ENCODE results near the gene SLC25A42. TPM values are rescaled to one million over a fixed set of nuclear protein-coding genes. Genes with fewer than 3 reads are reported as not detected.
"Not testable (repeated sequence)": the region's sequence is repeated elsewhere in the genome, so short reads cannot be mapped to it uniquely, and the experiment has no call there.

SLC25A42 gene
- total RNA-seq, 1 experiment from 2014 or later, result 2.4 TPM

DNA sequence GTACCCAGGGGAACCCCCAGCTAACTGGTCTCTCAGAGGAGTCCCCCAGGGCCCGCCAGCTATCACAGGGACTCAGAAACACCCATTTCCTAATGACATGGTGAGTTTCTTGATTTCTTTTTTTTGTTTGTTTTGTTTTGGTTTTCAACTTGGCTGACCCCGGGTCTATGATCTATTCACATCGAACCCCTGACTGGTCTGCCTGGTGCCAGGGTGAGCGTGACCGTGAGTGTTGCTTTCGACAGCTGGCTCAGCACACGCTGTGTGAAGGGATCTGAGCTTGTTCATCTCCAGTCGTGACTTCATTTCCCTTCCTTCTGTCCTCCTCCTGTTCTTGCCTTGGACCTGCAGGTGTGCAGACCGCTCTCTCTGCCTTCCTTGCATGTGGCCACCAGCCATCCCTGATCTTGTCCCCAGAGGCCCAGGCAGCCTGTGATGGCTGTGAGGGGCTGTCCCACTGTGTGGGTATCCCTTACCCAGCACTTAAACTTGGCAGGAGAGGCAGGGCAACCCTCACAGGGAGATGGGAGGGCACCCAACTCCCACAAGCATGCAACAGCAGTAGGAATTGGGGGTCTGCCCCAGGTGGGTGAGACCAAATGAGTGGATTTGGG is 48.3 kb downstream of the SLC25A42 start:
- no peak for DNase-seq (ENCODE audit: low read depth, low spot score)
- in situ Hi-C loops (cut with HindIII; ENCODE audit: low pct_unique_long_range_greater_than_20kb, low sequenced_read_pairs), result no loop called here

GRCh38 chr19:19113040-19113626 is 49.3 kb downstream of the SLC25A42 start:
- DNase-seq (ENCODE audit: low read depth, low spot score), result peak; percentile 44
- in situ Hi-C loops (cut with HindIII; ENCODE audit: low pct_unique_long_range_greater_than_20kb, low sequenced_read_pairs), result no loop called here

DNA sequence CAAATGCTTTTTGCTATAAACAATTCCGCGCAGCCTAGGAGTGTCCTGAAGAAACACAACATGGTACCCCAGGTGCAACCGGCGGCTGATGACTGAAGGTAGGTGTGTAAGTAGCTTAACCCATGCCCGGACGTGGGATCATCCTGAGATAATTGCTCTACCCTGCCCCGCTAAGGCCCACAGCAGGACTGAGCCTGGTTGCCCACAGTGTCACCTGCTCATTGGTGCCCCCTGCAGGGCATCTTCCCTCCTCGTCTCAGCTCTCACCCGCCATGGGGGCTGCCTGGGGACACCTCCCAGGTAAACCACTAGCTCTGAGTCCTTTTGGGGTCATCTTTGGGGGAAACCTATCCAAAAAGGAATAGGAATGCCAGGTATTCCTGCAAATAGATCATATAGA is 52.2 kb downstream of the SLC25A42 start:
- in situ Hi-C loops (cut with HindIII; ENCODE audit: low pct_unique_long_range_greater_than_20kb, low sequenced_read_pairs), result no loop called here
- DNase-seq (ENCODE audit: low read depth, low spot score), result peak; percentile 64

DNA sequence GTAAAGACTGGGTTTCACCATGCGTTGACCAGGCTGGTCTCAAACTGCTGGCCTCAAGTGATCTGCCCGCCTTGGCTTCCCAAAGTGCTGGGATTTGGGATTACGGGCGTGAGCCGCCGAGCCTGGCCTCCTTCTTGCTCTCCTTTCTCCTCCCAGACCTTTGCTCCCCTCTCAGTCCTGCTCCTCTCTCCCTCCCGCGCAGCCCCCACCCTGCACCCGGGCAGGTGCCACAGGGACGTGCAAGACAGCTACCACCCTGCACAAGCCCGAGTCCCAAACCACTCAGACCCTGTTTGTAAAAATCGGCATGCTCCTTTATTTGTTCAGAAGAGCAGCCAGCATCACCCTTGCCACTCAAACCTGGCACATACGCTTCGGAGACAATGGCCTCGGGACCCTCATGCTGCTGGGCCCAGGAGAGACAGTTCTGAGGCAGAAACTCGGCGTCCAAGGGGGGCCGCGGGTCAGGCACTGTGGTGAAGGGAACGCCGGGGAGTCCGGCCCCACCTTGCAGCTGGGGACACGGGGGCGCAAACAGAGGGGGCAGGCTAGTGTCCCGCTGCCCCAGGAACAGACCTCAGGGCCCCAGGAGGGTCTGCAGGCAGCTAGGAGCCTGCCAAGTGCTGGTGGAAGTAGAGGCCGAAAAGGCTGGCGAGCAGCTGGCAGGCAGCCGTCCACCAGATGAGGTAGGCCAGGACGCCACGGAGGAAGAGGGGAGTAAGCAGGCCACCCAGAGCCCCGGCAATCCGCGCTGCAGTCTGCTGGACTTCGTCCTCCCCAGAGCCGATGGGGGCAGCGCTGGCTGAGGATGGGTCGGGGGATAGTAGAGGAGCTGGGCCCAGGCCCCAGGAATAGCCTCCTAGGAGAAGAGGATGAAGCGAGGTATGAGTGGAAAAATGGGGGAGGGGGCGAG is 55.8 kb downstream of the SLC25A42 start:
- in situ Hi-C loops (cut with HindIII; ENCODE audit: low pct_unique_long_range_greater_than_20kb, low sequenced_read_pairs), result no loop called here

GRCh38 chr19:19120308-19121231 is 56.8 kb downstream of the SLC25A42 start:
- DNase-seq (ENCODE audit: low read depth, low spot score), result peak; percentile 54
- in situ Hi-C loops (cut with HindIII; ENCODE audit: low pct_unique_long_range_greater_than_20kb, low sequenced_read_pairs), result no loop called here

More for the DNA sequence above, 55.8 kb downstream of the SLC25A42 start:
- DNase-seq (ENCODE audit: low read depth, low spot score), result no peak

DNA sequence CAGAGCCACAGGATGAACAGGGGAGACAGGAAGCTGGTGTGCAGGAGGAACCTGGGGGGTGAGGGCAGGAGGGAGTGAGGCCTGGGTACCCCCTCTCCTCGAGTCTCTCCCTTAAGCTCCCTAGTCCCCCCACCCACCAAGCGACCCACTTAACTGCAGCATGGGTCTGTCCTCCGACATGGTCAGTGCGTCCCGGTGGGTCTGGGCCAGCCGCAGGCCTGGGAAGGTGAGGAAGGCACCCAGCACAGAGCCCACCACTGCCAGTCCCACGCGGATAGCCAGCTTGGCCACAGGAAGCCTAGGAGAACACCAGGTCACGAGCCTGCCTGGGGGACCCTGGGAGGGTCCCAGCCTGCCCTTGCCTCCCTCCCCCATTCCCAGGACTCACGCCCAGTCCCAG is 57.6 kb downstream of the SLC25A42 start:
- in situ Hi-C loops (cut with HindIII; ENCODE audit: low pct_unique_long_range_greater_than_20kb, low sequenced_read_pairs), result no loop called here
- no peak for DNase-seq (ENCODE audit: low read depth, low spot score)

DNA sequence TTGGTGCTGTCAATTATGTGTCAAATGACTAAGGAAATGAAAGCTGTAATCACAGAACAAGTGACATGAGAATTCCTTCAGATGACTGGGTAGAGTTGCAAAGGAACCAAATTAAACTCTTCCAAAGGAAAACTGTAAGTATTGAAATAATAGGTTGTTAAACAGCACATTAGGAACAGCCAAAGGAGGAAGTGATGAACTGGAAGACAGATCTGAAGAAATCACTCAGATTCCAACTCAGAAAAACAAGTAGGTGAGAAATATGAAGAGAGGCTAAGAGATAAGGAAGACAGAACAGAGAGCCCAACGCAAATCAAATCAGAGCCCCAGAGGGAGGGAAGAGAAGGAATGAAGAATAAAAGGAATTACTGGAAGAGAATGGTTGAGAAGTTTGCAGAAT is 59.1 kb downstream of the SLC25A42 start:
- DNase-seq (ENCODE audit: low read depth, low spot score), result no peak
- in situ Hi-C loops (cut with HindIII; ENCODE audit: low pct_unique_long_range_greater_than_20kb, low sequenced_read_pairs), result no loop called here

GRCh38 chr19:19123386-19123785 is 59.6 kb downstream of the SLC25A42 start:
- in situ Hi-C loops (cut with HindIII; ENCODE audit: low pct_unique_long_range_greater_than_20kb, low sequenced_read_pairs), result no loop called here

GRCh38 chr19:19126102-19126501 is 62.3 kb downstream of the SLC25A42 start:
- in situ Hi-C loops (cut with HindIII; ENCODE audit: low pct_unique_long_range_greater_than_20kb, low sequenced_read_pairs), result no loop called here
- no peak for DNase-seq (ENCODE audit: low read depth, low spot score)

More at GRCh38 chr19:19123386-19123785, 59.6 kb downstream of the SLC25A42 start:
- DNase-seq (ENCODE audit: low read depth, low spot score), result no peak

DNA sequence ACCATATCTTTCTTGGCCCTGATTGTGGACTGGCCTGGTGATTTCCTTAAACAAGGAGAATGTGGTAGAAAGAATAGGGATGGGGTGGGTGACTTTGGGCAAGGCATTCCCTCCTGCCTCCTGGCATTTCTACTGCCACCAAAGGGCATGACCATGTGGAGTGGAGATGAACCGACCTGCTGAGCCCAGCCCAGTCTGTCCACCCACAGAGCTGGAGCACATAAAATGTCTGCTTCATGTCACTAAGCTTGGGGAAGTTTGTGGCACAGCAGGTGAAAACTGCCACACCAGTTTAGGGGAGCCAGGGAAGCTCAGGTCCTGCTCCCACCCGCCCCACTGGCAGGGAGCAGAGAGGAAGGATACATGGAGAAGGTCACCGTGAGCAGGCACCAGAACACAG is 68.2 kb downstream of the SLC25A42 start:
- in situ Hi-C loops (cut with HindIII; ENCODE audit: low pct_unique_long_range_greater_than_20kb, low sequenced_read_pairs), result no loop called here

DNA sequence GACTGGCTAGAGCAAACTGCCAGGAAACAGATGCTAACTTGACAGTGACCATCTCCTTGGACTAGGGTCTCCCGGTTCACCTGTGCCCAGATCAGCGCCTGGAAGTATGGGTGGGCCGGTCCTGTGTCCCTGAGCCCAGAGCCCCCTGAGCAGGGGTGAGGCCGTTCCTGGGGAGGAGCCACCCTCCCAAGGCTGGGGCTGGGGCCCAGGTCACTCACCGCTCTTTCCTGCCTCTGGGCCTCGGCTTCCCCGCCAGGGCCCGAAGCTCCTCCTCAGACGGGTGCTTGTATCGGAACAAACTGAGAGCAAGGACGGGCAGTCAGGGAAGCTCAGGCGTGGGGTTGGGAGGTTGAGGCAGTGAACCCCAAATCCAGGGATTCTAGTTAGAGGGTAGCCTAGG is 69.1 kb downstream of the SLC25A42 start:
- DNase-seq (ENCODE audit: low read depth, low spot score), result no peak
- in situ Hi-C loops (cut with HindIII; ENCODE audit: low pct_unique_long_range_greater_than_20kb, low sequenced_read_pairs), result no loop called here

More for the DNA sequence above, 68.2 kb downstream of the SLC25A42 start:
- DNase-seq (ENCODE audit: low read depth, low spot score), result no peak

DNA sequence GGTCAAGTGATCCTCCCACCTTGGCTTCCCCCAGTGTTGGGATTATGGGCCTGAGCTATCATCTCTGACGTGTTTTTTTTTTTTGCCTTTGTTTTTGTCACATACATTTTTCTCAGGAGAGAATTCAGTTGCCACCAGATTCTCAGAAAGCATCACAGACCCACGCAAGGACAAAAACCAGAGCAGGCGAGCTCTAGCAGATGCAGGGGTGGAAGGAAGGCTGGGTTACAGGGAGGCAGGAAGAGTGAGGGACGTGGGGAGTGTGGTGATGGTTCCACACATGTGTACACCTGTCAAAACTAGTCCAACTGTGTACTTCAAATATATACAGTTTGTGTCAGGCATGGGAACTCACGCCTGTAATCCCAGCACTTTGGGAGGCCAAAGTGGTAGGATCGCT is 70.2 kb downstream of the SLC25A42 start:
- no peak for DNase-seq (ENCODE audit: low read depth, low spot score)
- in situ Hi-C loops (cut with HindIII; ENCODE audit: low pct_unique_long_range_greater_than_20kb, low sequenced_read_pairs), result no loop called here

- in situ Hi-C loops (cut with HindIII; ENCODE audit: low pct_unique_long_range_greater_than_20kb, low sequenced_read_pairs), result no loop called here
- no peak for DNase-seq (ENCODE audit: low read depth, low spot score)
Observed at GRCh38 chr19:19134687-19135158, 70.9 kb downstream of the SLC25A42 start.

DNA sequence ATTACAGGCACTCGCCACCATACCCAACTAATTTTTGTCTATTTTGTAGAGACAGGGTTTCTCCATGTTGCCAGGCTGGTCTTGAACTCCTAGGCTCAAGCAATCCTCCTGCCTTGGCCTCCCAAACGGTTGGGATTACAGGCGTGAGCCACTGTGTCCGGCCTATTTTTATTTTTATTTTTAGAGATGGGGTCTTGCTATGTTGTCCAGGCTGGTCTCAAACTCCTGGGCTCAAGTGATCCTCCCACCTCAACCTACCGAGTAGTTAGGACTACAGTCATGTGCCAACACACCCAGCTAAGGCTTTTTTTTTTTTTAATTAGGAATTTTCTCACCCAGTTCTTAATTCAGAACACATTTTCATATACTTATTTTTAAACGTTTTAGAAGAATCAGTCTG is 71.9 kb downstream of the SLC25A42 start:
- in situ Hi-C loops (cut with HindIII; ENCODE audit: low pct_unique_long_range_greater_than_20kb, low sequenced_read_pairs); DNase-seq (ENCODE audit: low read depth, low spot score): not testable (repeated sequence)

GRCh38 chr19:19137556-19138108 is 73.8 kb downstream of the SLC25A42 start:
- in situ Hi-C loops (cut with HindIII; ENCODE audit: low pct_unique_long_range_greater_than_20kb, low sequenced_read_pairs), result no loop called here
- DNase-seq (ENCODE audit: low read depth, low spot score), result no peak

- peak; percentile 97 for DNase-seq (ENCODE audit: low read depth, low spot score)
- in situ Hi-C loops (cut with HindIII; ENCODE audit: low pct_unique_long_range_greater_than_20kb, low sequenced_read_pairs), result no loop called here
Observed at GRCh38 chr19:19138109-19138981, 74.6 kb downstream of the SLC25A42 start, which contains the start of gene TMEM161A. Gene TMEM161A (minus strand): TSS chr19:19138478. CDS start chr19:19138428, 50 bp downstream.

All from SK-MEL-5 (cell line).